ENCODE data around the gene PLXNB1.
A peak's percentile ranks its signal among the peaks of the same experiment; 100 is the strongest.

PLXNB1 gene

DNA sequence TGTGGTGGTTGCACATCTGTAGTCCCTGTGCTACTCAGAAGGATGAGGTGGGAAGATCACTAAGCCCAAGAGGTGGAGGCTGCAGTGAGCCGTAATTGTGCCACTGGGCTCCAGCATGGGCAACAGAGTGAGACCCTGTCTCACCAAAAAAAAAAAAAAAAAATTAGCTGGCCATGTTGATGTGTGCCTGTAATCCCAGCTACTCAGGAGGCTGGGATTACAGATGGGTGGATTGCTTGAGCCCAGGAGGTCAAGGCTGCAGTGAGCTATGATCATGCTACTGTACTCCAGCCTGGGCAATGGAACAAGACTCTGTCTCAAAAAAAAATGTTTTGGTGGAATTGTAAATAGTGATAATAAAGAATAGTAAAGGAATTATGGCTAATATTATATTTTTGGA, 26.6 kb upstream of the PLXNB1 start:
- no peak for TF ChIP-seq POLR2A (IDR thresholded peaks at IDR 0.05; ENCODE audit: low read depth, low read length)
- DNase-seq (ENCODE audit: insufficient read length, low spot score) (no peak), FAIRE-seq (no peak)

DNA sequence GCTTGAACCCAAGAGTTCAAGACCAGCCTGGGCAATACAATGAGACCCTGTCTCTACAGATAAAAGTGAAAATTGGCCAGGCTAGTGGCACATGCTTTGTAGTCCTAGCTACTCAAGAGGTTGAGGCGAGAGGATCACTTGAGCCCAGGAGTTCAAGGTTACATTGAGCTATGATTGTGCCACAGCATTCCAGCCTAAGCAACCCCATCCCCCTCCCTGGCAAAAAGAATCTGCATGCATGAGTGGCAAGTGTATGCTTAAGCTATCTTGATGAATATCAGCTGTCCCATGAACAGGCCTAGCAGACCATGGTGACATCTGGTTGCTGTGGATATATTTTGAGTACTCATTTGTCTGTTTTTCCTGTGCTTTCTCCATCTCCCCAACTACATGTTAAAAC, 21.4 kb upstream of the PLXNB1 start:
- FAIRE-seq (no peak), DNase-seq (ENCODE audit: insufficient read length, low spot score) (no peak)
- TF ChIP-seq POLR2A (IDR thresholded peaks at IDR 0.05; ENCODE audit: low read depth, low read length) = no peak

DNA sequence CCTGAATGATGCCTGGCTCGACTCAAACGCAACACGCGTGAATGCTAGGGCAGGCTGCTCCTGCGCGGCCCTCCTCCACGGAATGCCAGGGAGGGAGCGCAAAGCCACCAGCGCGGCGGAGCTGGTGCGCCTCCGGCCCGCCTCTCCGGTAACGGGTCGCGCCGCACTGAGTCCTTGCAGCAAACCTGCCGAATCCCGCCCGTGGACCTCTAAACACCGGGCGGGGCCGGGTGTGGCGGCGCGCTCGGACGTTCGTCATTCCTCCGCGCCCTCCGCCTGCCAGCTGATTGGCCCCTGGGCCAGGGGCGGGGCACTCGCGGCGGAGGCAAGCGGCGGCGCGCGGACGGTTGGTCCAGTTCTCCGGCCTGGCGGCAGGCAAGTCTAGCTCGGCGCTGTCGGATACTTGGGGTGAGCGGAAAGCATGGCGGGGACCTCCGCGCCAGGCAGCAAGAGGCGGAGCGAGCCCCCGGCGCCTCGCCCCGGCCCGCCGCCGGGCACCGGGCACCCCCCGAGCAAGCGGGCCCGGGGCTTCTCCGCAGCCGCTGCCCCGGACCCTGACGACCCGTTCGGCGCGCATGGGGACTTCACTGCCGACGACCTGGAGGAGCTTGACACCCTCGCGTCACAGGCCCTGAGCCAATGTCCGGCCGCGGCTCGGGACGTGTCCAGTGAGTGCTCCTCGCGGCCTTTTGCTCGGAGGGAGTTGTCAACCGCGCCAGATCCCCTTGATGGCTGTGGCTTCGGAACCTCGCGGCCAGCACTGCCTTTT, 16.7 kb upstream of the PLXNB1 start, which contains the start of gene ATRIP:
Gene ATRIP, plus strand, starts transcription at position 313 of the 769 bp plus-strand sequence. Its CDS starts 109 bp downstream, at position 422.
- peak; percentile 96 for TF ChIP-seq POLR2A (IDR thresholded peaks at IDR 0.05; ENCODE audit: low read depth, low read length)
- DNase-seq (ENCODE audit: insufficient read length, low spot score) = peak; percentile 84
- FAIRE-seq = no peak

DNA sequence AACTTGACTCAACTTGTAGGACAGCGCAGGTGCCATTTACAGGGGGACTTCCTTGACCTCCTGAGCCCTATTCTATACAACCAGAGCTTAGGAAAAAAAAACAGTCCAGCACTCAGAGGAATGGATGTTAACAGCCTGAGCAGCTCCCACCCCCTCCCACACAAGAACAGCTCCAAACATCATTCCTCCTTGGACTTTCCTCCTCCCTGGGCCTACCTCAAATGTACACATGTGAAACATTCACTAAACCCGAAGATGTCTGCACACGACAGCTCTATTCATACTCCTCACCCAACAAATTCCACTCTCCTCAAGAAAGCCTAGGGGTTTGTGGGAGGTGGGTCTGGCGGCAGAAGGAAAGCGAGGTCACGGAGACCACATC, 16.1 kb upstream of the PLXNB1 start:
- TF ChIP-seq POLR2A (IDR thresholded peaks at IDR 0.05; ENCODE audit: low read depth, low read length) = no peak
- FAIRE-seq = no peak
- DNase-seq (ENCODE audit: insufficient read length, low spot score) = no peak

DNA sequence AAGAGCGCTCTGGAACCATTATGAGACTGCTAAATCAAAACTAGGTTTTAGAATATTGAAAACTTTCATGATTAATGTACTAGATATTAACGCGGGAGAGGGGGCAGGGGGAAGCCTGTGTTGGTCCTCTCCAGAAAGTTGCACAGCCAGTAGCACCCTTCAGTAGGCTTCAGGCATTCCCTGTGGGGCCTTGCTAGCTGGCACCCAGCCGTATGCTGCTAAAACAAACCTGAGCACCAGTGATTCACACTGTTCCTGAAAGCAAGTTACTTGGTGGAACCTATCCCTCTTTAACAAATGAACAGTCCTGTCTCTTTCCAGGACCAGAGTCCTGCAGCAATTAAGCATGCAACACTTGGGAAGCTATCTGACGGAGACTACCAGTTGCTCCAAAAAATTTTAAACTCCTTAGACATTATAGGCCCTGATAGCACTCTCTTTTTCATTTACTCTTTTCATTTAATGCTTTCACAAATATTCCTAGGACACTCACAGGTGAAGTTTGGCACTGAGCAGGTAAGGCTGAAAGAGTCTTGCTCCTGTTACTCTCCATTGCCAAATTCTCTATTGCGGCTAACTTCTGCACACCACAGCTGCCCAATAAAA, 15.5 kb upstream of the PLXNB1 start:
- no peak for DNase-seq (ENCODE audit: insufficient read length, low spot score)
- no peak for FAIRE-seq
- TF ChIP-seq POLR2A (IDR thresholded peaks at IDR 0.05; ENCODE audit: low read depth, low read length) = no peak

DNA sequence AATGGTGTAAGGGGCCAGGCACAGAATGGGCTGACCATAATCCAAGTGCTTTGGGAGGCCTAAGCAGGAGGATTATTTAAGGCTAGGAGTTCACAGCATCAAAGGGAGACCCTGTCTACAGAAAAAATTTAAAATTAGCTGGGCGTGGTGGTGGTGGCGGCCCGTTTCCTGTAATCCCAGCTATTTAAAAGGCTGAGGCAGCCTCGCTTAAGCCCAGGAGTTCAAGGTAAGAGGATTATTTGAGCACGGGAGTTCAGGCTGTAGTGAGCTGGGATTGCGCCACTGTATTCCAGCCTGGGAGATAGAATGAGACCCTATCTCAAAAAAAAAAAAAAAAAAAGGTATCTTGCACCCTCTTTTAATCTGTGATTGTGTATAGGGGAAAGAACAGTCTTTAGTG, 12.1 kb upstream of the PLXNB1 start:
- DNase-seq (ENCODE audit: insufficient read length, low spot score) = no peak
- TF ChIP-seq POLR2A (IDR thresholded peaks at IDR 0.05; ENCODE audit: low read depth, low read length) = no peak
- FAIRE-seq = no peak

DNA sequence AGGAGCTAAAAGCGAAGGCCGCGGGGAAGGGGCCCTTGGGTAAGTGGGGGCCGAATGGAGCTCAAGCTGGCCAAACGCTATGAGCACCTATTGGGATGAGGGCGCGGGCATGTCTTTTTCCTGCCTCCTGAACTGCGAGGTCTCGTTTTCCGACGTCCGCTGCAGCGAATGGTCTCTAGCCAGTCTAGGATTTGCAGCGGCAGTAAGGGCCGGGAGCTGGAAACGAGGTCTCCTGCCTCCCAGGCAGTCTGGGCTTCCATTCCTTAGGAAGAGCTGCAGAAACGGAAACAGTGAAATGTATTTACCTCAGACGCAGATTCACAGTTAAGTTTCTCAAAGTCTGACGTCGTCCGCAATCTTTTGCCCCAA, 10.7 kb upstream of the PLXNB1 start:
- TF ChIP-seq POLR2A (IDR thresholded peaks at IDR 0.05; ENCODE audit: low read depth, low read length) = no peak
- FAIRE-seq (no peak), DNase-seq (ENCODE audit: insufficient read length, low spot score) (no peak)

DNA sequence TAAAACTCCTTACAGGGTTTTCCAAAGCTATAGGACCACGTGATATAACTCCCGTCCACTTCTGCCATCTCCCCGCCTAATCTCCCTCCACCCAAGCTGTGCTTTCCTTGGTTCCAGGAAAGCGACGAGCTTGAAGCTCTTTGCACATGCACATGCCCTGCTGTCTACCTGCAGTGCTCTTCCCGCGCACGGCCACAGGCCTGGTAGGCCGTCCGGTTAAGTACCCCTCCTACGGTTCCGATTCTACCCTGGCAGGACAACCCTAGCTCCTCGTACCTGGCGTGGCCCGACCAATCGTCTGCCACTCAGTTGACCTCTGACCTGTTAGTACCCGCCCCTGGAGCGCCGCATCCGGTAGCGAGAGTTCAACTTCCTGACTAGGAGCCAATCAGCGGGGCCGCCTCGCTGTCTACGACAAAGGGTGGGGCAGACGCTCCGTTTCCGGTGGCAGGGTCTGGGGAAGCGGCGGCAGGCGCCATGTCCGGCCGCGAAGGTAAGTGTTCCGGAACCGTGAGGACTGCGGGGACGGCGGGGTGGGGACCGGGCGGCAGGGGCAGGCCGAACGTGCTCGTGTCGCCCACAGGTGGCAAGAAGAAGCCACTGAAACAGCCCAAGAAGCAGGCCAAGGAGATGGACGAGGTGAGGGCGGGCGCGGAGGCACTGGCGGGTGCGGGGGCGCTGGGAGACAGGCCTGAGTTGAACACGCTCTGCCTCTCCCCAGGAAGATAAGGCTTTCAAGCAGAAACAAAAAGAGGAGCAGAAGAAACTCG, 10.1 kb upstream of the PLXNB1 start, which contains the start of the genes CCDC51 and TMA7:
Gene CCDC51, minus strand, starts transcription at position 300 of the 770 bp plus-strand sequence. CDS start 4,991 bp downstream, outside the sequence.
Gene TMA7, plus strand, starts transcription at position 438 of the 770 bp plus-strand sequence. Its CDS starts 40 bp downstream, at position 478.
- peak; percentile 72 for FAIRE-seq
- DNase-seq (ENCODE audit: insufficient read length, low spot score) = peak; percentile 91
- peak; percentile 85 for TF ChIP-seq POLR2A (IDR thresholded peaks at IDR 0.05; ENCODE audit: low read depth, low read length)

DNA sequence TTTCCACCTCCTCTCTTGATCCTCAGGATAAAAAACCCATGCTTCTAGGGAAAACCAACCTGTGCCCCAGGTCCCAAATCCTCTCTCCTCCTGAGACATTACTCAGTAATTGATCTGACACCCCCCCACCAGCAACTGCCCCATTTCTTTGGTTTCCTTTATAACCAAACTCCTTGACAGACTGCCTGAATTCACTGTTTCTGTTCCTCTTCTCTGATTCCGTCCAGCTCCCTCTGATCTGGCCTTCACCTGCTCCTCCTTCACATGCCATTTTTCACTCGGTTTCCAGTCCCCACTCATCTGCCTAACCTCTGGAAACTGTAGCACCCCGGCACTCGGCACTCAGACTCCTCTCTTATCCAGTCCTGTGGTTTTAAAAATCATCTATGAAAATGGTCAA, 7.9 kb upstream of the PLXNB1 start:
- no peak for TF ChIP-seq POLR2A (IDR thresholded peaks at IDR 0.05; ENCODE audit: low read depth, low read length)
- FAIRE-seq = no peak
- no peak for DNase-seq (ENCODE audit: insufficient read length, low spot score)

DNA sequence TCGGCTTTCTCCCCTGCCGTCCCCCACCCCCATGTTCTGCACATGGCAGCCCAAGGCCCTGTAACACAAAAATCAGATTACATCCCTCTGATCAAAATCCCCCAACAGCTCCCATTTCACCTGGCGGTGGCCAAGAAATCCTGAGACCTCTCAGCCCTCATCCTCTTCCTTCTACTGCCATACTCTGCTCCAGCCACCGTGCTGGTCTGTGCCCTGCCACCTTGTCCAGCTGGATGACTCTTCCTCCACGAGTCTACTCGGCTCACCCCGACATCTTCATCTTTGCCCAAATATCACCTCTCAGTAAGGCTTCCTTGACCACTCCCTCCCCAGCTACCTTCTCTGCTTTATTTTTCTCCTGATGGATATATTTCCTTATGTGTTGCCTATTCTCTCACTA, 7.0 kb upstream of the PLXNB1 start:
- FAIRE-seq = no peak

DNA sequence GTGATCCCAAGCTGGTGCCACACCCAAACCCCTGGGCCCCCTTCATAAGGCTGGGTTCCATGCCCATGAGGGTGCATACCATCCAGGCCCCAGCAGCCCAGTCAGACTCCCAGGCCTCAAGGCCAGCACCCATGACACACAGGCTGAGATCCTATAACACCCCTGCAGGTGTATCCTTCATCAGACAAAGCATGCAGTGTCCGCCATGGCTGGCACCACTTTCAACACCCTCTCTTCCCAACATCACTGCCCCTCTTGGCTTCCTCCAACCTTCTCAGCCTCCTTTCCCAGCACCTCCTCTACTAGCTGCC, 6.5 kb upstream of the PLXNB1 start:
- FAIRE-seq = no peak
- no peak for DNase-seq (ENCODE audit: insufficient read length, low spot score)
- TF ChIP-seq POLR2A (IDR thresholded peaks at IDR 0.05; ENCODE audit: low read depth, low read length) = no peak

More for the DNA sequence above, 7.0 kb upstream of the PLXNB1 start:
- DNase-seq (ENCODE audit: insufficient read length, low spot score) = no peak
- no peak for TF ChIP-seq POLR2A (IDR thresholded peaks at IDR 0.05; ENCODE audit: low read depth, low read length)

DNA sequence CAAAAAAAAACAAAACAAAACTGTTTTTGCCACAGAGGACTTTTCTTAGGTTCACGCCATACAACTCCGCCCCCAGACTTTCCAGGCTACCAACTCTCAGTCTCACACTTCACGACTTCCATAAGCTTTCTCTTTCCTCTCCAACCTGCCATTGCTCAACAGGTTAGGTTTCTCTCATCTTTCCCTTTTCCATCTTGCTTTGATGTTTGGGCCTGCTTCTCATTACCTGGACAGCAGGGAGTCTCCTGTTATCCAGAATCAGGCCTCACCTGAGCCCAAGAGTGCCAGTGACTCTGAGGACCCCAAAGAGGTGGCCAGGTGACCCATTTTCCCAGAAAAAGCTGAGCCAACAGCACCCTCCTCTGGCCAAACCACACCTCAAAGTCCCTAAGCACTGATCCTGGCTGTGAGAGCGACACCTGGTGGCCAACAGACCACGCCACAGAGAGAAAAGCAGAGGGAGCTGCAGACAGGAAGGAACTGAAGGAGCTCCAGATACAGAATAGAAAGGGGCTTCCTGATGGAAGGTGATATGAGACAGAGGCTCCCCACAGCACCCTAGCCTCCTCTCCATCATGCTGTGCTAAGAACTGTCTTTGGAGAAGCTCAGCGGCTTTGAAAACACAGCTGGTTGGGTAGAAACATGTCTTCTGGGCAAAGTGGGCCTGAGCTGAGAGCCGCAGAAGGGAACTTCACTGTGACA, 6.0 kb upstream of the PLXNB1 start:
- TF ChIP-seq POLR2A (IDR thresholded peaks at IDR 0.05; ENCODE audit: low read depth, low read length) = no peak
- FAIRE-seq = no peak
- peak; percentile 88 for DNase-seq (ENCODE audit: insufficient read length, low spot score)

DNA sequence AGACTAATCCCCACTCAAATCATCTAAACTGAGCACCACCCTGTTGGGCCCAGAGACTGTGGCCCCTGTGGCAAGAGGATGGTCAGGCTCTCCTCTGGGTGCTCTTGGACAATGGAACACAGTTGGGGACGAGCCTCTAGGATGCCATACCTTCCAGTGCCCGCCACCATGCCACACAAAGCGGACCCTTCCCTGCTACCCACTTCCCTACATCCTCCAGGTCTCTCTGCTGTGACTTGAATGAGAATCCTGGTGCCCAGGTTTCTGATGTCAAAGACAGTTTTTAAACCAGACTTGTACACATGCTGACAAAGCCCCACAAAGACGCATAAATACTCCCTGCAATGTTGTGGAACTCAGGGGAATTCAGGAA, 5.3 kb upstream of the PLXNB1 start:
- FAIRE-seq (no peak), DNase-seq (ENCODE audit: insufficient read length, low spot score) (no peak)
- TF ChIP-seq POLR2A (IDR thresholded peaks at IDR 0.05; ENCODE audit: low read depth, low read length) = no peak
